Measurements from ENCODE around the gene MUL1. TPM values are rescaled to one million over a fixed set of nuclear protein-coding genes. Genes with fewer than 3 reads are reported as not detected.

The MUL1 gene
- total and polyA plus RNA-seq, 2 of the 4 experiments (the other 2 are of a cell fraction) = 20.7 to 21.1 TPM

DNA sequence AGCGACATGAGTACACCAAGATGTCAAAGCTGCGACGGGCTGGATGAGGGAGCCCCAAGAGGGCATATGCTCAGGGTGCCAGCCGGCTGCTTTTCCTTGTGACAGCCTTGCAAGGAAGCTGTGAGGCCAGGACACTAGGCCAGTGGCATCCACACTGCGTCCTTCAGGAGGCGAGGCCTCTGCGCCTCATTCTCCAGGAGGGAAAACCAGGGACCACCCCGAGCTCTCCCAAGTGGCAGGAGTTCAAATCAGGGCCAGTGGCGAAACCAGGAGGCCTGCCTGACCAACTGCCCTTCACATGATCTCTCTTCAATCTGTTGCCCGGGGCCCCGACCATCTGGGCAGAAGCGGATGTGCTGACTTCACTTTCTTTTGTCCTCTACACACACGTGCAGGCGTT, 8.2 kb downstream of the MUL1 start:
- Histone ChIP-seq H3K9ac (ENCODE audit: low read depth, low read length) (no peak overlapping the region), H3K23ac (ENCODE audit: low read depth, low read length) (no peak overlapping the region), H4K5ac (ENCODE audit: low read depth, low read length) (no peak overlapping the region), H3K27me3 (ENCODE audit: control insufficient read depth, insufficient read depth, low read length) (no peaks in the 10 kb centered on the region), H4K8ac (ENCODE audit: low read depth in 2 of 2, low read length in 2 of 2) (no peak overlapping the region), H2AK9ac (replicated peaks; ENCODE audit: low read depth, low read length, poor library complexity) (no peak overlapping the region), H3K9me3 (ENCODE audit: control insufficient read depth, insufficient read depth, low read length) (no peaks in the 10 kb centered on the region), H3K27ac (ENCODE audit: insufficient read depth, low read length) (no peak overlapping the region), H3K4ac (ENCODE audit: low read depth, low read length) (no peak overlapping the region), H2BK20ac (ENCODE audit: low read depth, low read length) (no peak overlapping the region), H3K56ac (ENCODE audit: extremely low read depth, insufficient read depth, low read length) (no peak overlapping the region), H2AFZ (replicated peaks; ENCODE audit: low read length, poor library complexity) (no peak overlapping the region), H2BK5ac (ENCODE audit: low read depth, low read length, poor library complexity, severe bottlenecking) (no peak overlapping the region), H3K79me1 (ENCODE audit: low read depth in 1 of 2, low read length in 2 of 2) (peaks cover 8 to 26% of the 10 kb centered on the region in 2 experiments), H3K18ac (ENCODE audit: low read depth, low read length) (no peak overlapping the region), H3K4me2 (ENCODE audit: low read depth, low read length) (no peak overlapping the region), H2AK5ac (ENCODE audit: low read depth, low read length) (no peak overlapping the region), H2BK15ac (ENCODE audit: low read depth, low read length) (no peak overlapping the region), H3K36me3 (ENCODE audit: control insufficient read depth, insufficient read depth, low read length) (peaks cover 41% of the 10 kb centered on the region), H4K91ac (ENCODE audit: insufficient read depth, low read depth, low read length) (no peak overlapping the region), H3K4me1 (ENCODE audit: control insufficient read depth, insufficient read depth, low read length) (peaks cover 11% of the 10 kb centered on the region), H3K9me1 (ENCODE audit: insufficient read depth, low read length) (peaks cover 17% of the 10 kb centered on the region), H3K4me3 (ENCODE audit: insufficient read depth, low read depth, low read length) (no peak overlapping the region), H3K14ac (replicated peaks; ENCODE audit: low read depth, low read length) (no peak overlapping the region), H2BK120ac (ENCODE audit: low read depth, low read length) (no peak overlapping the region), H4K20me1 (ENCODE audit: insufficient read depth, low read length) (peaks cover 7% of the 10 kb centered on the region; the same call in 1 of the 2 replicates)
- CTCF ChIA-PET = no interaction called here
- ATAC-seq (ENCODE audit: low read depth) = no peak
- POLR2A ChIA-PET (ENCODE audit: unreplicated experiment) = no interaction called here
- dilution Hi-C loops (cut with HindIII; ENCODE audit: low sequenced_read_pairs, unreplicated experiment) = no loop called here
- no peak for DNase-seq
- TF ChIP-seq MAFK (IDR thresholded peaks at IDR 0.05; ENCODE audit: low read depth, low read length) = no peak
- TF ChIP-seq SMC3 (IDR thresholded peaks at IDR 0.05; ENCODE audit: low read depth, low read length) = no peak
- TF ChIP-seq, protein P1, sequence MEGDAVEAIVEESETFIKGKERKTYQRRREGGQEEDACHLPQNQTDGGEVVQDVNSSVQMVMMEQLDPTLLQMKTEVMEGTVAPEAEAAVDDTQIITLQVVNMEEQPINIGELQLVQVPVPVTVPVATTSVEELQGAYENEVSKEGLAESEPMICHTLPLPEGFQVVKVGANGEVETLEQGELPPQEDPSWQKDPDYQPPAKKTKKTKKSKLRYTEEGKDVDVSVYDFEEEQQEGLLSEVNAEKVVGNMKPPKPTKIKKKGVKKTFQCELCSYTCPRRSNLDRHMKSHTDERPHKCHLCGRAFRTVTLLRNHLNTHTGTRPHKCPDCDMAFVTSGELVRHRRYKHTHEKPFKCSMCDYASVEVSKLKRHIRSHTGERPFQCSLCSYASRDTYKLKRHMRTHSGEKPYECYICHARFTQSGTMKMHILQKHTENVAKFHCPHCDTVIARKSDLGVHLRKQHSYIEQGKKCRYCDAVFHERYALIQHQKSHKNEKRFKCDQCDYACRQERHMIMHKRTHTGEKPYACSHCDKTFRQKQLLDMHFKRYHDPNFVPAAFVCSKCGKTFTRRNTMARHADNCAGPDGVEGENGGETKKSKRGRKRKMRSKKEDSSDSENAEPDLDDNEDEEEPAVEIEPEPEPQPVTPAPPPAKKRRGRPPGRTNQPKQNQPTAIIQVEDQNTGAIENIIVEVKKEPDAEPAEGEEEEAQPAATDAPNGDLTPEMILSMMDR (conservative IDR thresholded peaks at IDR 0.05; ENCODE audit: low read depth, low read length) = no peak
- no peak for TF ChIP-seq FOS (IDR thresholded peaks at IDR 0.05; ENCODE audit: low read depth, low read length)
- TF ChIP-seq, protein P2, sequence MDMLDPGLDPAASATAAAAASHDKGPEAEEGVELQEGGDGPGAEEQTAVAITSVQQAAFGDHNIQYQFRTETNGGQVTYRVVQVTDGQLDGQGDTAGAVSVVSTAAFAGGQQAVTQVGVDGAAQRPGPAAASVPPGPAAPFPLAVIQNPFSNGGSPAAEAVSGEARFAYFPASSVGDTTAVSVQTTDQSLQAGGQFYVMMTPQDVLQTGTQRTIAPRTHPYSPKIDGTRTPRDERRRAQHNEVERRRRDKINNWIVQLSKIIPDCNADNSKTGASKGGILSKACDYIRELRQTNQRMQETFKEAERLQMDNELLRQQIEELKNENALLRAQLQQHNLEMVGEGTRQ (IDR thresholded peaks at IDR 0.05; ENCODE audit: low read depth, low read length) = no peak
- TF ChIP-seq BHLHE40 (IDR thresholded peaks at IDR 0.05; ENCODE audit: low read depth, low read length) = no peak
- TF ChIP-seq RCOR1 (IDR thresholded peaks at IDR 0.05; ENCODE audit: insufficient replicate concordance, low read length) = no peak
- TF ChIP-seq MXI1 (IDR thresholded peaks at IDR 0.05; ENCODE audit: borderline replicate concordance, low read depth, low read length) = no peak
- TF ChIP-seq RAD21 (IDR thresholded peaks at IDR 0.05; ENCODE audit: low read length) = no peak
- TF ChIP-seq CHD1 (IDR thresholded peaks at IDR 0.05; ENCODE audit: low read depth, low read length) = no peak
- TF ChIP-seq CEBPB (IDR thresholded peaks at IDR 0.05; ENCODE audit: low read depth, low read length) = no peak
- BruUV-seq (replicated peaks) = no TSS peak
- WGBS, 2 experiments (ENCODE audit: extremely low coverage in 2 of 2, insufficient read length in 1 of 2) = 95% methylated on average over 4 of the region's 14 CpGs; no CpG with 5 or more reads in 1 of the 2 experiments
- in situ Hi-C loops (cut with MboI; ENCODE audit: low sequenced_read_pairs) = loop anchor here (10.0 kb wide), 1 partner anchor 585 kb away; no protein-coding TSS in a partner anchor
- intact Hi-C loops (cut with micrococcal nuclease) = no loop called here

Measured in IMR-90 (cell line).